A549 (cell line): ENCODE results near the gene SRA1.

ENCODE experiments used
- EP300 ChIP-seq, 2 experiments: fragments of >200 bp; sonication (Bioruptor Twin); formaldehyde crosslinking; IDR thresholded peaks; 2 replicates in 1 of 2; 3 replicates in 1 of 2; pipeline ENCODE4 v1.6.1; 2016 to 2017
- MYC ChIP-seq: IDR thresholded peaks from 2 replicates; pipeline ENCODE4 v1.6.1; 2012; ENCODE audit warnings: mild to moderate bottlenecking, inconsistent platforms, low read length, improper control_type of control experiment, borderline replicate concordance
- POLR2A ChIP-seq: IDR thresholded peaks from 2 replicates; pipeline ENCODE4 v1.6.1; 2012; ENCODE audit warnings: mild to moderate bottlenecking, low read length
- RAD21 ChIP-seq, 2 experiments: fragments of >200 bp in 1 of 2; sonication (Bioruptor Twin) in 1 of 2; formaldehyde crosslinking in 1 of 2; IDR thresholded peaks in 1 of 2; conservative IDR thresholded peaks in 1 of 2; 2 replicates in 1 of 2; 3 replicates in 1 of 2; pipeline ENCODE4 v1.6.1; 2012 to 2018; ENCODE audit warnings: inconsistent platforms in 1 of 2
- RFX5 ChIP-seq: fragments of 450-650 bp; IDR thresholded peaks from 2 replicates; pipeline ENCODE4 v1.7.1; 2014; ENCODE audit warnings: antibody characterized with exemption, mild to moderate bottlenecking, moderate library complexity
- SREBF2 ChIP-seq: fragments of 450-650 bp; IDR thresholded peaks from 2 replicates; pipeline ENCODE4 v1.6.1; 2014; ENCODE audit warnings: mild to moderate bottlenecking, moderate library complexity
- TF ChIP-seq, protein P1 (sequence below): fragments of >200 bp; sonication (Bioruptor Twin); formaldehyde crosslinking; IDR thresholded peaks from 3 replicates; pipeline ENCODE4 v1.5.1; 2016

DNA sequence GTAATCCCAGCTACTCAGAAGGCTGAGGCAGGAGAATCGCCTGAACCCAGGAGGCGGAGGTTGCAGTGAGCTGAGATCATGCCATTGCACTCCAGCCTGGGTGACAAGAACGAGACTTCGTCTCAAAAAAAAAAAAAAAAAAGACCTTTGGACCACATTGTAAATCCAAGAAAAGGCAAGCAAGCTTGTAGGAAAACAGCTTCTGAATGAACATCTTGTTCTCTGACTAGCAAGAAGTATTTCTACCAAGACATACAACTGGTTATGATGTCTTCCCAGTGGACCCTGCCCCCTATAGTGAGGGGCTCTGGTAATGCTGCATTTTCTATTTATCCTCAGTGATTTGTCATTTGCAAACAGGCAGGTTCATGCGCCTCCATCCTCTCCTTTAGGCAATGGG is 14.3 kb downstream of the SRA1 start:
- TF ChIP-seq RAD21 (conservative IDR thresholded peaks at IDR 0.05 in 1 of 2, IDR thresholded peaks at IDR 0.05 in 1 of 2) (no peak), MYC (no peak), POLR2A (no peak), RFX5 (no peak), EP300 (IDR thresholded peaks at IDR 0.05) (no peak), SREBF2 (no peak)
- TF ChIP-seq, protein P1, sequence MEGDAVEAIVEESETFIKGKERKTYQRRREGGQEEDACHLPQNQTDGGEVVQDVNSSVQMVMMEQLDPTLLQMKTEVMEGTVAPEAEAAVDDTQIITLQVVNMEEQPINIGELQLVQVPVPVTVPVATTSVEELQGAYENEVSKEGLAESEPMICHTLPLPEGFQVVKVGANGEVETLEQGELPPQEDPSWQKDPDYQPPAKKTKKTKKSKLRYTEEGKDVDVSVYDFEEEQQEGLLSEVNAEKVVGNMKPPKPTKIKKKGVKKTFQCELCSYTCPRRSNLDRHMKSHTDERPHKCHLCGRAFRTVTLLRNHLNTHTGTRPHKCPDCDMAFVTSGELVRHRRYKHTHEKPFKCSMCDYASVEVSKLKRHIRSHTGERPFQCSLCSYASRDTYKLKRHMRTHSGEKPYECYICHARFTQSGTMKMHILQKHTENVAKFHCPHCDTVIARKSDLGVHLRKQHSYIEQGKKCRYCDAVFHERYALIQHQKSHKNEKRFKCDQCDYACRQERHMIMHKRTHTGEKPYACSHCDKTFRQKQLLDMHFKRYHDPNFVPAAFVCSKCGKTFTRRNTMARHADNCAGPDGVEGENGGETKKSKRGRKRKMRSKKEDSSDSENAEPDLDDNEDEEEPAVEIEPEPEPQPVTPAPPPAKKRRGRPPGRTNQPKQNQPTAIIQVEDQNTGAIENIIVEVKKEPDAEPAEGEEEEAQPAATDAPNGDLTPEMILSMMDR: no peak
